Spleen (tissue), 11 donors: ENCODE measurements around the gene TFG. TPM values are rescaled to one million over a fixed set of nuclear protein-coding genes. Genes with fewer than 3 reads are reported as not detected.

ENCODE experiments used
- DNase-seq: peaks from one replicate; pipeline ENCODE4 v3.0.0-alpha.2; 2020
- H3K27ac ChIP-seq, 8 donors: fragments of 200-600 bp; sonication (generic) in 7 of 8; 1 replicate in 4 of 8; 2 replicates in 4 of 8; pipeline versions ENCODE4 v1.5.0 to v1.8.0; 2016 to 2021; ENCODE audit warnings: inconsistent platforms in 4 of 8, mild to moderate bottlenecking in 4 of 8, moderate library complexity in 1 of 8
- H3K27me3 ChIP-seq, 7 donors: fragments of 200-600 bp; sonication (generic) in 6 of 7; replicated peaks in 1 of 7; 1 replicate in 4 of 7; 2 replicates in 3 of 7; pipeline versions ENCODE4 v1.5.0 to v1.8.0; 2016 to 2021; ENCODE audit warnings: inconsistent platforms in 3 of 7, mild to moderate bottlenecking in 1 of 7
- H3K36me3 ChIP-seq, 6 donors: fragments of 200-600 bp; sonication (generic) in 5 of 6; 1 replicate in 4 of 6; 2 replicates in 2 of 6; pipeline versions ENCODE4 v1.5.0 to v1.8.0; 2016 to 2021; ENCODE audit warnings: inconsistent platforms in 2 of 6
- H3K4me1 ChIP-seq, 6 donors: fragments of 200-600 bp; sonication (generic) in 5 of 6; 1 replicate in 3 of 6; 2 replicates in 3 of 6; pipeline versions ENCODE4 v1.5.0 to v1.8.0; 2016 to 2021; ENCODE audit warnings: inconsistent platforms in 3 of 6
- H3K4me3 ChIP-seq, 8 donors: fragments of 200-600 bp; sonication (generic) in 7 of 8; 1 replicate in 4 of 8; 2 replicates in 4 of 8; pipeline versions ENCODE4 v1.5.0 to v1.8.0; 2016 to 2021; ENCODE audit warnings: inconsistent platforms in 4 of 8, mild to moderate bottlenecking in 4 of 8, moderate library complexity in 2 of 8
- H3K9me3 ChIP-seq, 8 donors: fragments of 200-600 bp; sonication (generic) in 7 of 8; 1 replicate in 4 of 8; 2 replicates in 4 of 8; pipeline versions ENCODE4 v1.5.0 to v1.8.0; 2016 to 2021; ENCODE audit warnings: inconsistent platforms in 4 of 8
- POLR2A ChIP-seq, 3 donors: fragments of 450-650 bp; IDR thresholded peaks; one replicate each; pipeline ENCODE4 v1.5.1; 2017; ENCODE audit warnings: antibody characterized with exemption in 3 of 3, mild to moderate bottlenecking in 1 of 3
- POLR2AphosphoS5 ChIP-seq, 3 donors: sonication (generic); formaldehyde crosslinking; IDR thresholded peaks; one replicate each; pipeline ENCODE4 v1.5.1; 2017; ENCODE audit warnings: antibody characterized with exemption in 3 of 3
- WGBS, 5 donors: extraction: QIAGEN DNeasy Blood & Tissue Kit in 3 of 5; methylation state at CpG; one replicate each; pipeline versions ENCODE4 v1.1.5 to v1.1.7; 2013 to 2018; 5-methylcytosine and 5-hydroxymethylcytosine counted together
- intact Hi-C: fragments of 100-400 bp; cut with DNase I; formaldehyde crosslinking; loops from one replicate; pipeline ENCODE4 v1.15.0; 2023; ENCODE audit warnings: low total_unique reads
- polyA plus RNA-seq, 3 donors: library from polyadenylated mRNA; stranded (reverse); fragments of 200-250 nt; gene quantifications; one replicate each; pipeline ENCODE4 v1.2.1, GENCODE V29; 2013
- total RNA-seq, 7 donors: library from RNA; depleted of rRNA in 3 of 7; stranded (reverse); fragments of >200 nt in 3 of 7; fragmentation: NEBNext Ultra II Directional in 4 of 7; extraction: Animal tissue kit (Norgen Biotek cat#: 25700) in 4 of 7; gene quantifications; one replicate each; pipeline versions ENCODE4 v1.1.0 to v1.2.1, GENCODE V29; 2016 to 2021
- TF ChIP-seq, protein P1 (sequence below), 11 experiments: fragments of 200-600 bp in 7 of 11; fragments of 450-650 bp in 4 of 11; sonication (generic) in 4 of 11; IDR thresholded peaks in 8 of 11; conservative IDR thresholded peaks in 3 of 11; 1 replicate in 7 of 11; 2 replicates in 4 of 11; pipeline versions ENCODE4 v1.4.0 to v1.8.0; 2016 to 2021; ENCODE audit warnings: antibody characterized with exemption in 11 of 11, inconsistent platforms in 4 of 11, mild to moderate bottlenecking in 1 of 11
- donor health status: healthy with polysubstance abuse.
- donor health status: DM: no; HTN: no; CAD: no; lungs with moderate emphysema.
- donor health status: DM: no; HTN: no; CAD: no.
- donor health status: Bipolar disorder and iron deficiency.
- donor health status: healthy.
- donor health status: DM: no; HTN: no; CAD: no.
- donor health status: DM: yes; HTN: yes; CAD: no.

Gene TFG
- total and polyA plus RNA-seq, 10 donors, result 28.0 to 70.8 (median 56.4) TPM

- Histone ChIP-seq H3K9me3 (no peaks in the 10 kb centered on the region), H3K27ac (peak overlapping the region in 1 of 8 donors; percentile 4), H3K36me3 (peaks cover 0 to 100% (median 41%) of the 10 kb centered on the region in 6 donors), H3K27me3 (no peaks in the 10 kb centered on the region), H3K4me3 (no peak overlapping the region), H3K4me1 (peaks cover 0 to 5% (median 0%) of the 10 kb centered on the region in 6 donors)
- TF ChIP-seq POLR2A (IDR thresholded peaks at IDR 0.05) (no peak), POLR2AphosphoS5 (IDR thresholded peaks at IDR 0.05) (no peak)
- TF ChIP-seq, protein P1, sequence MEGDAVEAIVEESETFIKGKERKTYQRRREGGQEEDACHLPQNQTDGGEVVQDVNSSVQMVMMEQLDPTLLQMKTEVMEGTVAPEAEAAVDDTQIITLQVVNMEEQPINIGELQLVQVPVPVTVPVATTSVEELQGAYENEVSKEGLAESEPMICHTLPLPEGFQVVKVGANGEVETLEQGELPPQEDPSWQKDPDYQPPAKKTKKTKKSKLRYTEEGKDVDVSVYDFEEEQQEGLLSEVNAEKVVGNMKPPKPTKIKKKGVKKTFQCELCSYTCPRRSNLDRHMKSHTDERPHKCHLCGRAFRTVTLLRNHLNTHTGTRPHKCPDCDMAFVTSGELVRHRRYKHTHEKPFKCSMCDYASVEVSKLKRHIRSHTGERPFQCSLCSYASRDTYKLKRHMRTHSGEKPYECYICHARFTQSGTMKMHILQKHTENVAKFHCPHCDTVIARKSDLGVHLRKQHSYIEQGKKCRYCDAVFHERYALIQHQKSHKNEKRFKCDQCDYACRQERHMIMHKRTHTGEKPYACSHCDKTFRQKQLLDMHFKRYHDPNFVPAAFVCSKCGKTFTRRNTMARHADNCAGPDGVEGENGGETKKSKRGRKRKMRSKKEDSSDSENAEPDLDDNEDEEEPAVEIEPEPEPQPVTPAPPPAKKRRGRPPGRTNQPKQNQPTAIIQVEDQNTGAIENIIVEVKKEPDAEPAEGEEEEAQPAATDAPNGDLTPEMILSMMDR (IDR thresholded peaks at IDR 0.05 in 8 of 11, conservative IDR thresholded peaks at IDR 0.05 in 3 of 11), result no peak
- WGBS, 5 donors, result 90 to 100% (median 96%) methylated on average over 1 of the region's 1 CpG
- intact Hi-C loops, result no loop called here
- DNase-seq, result no peak
Observed at GRCh38 chr3:100726706-100727105, 17.4 kb downstream of the TFG start.

- H3K4me1 ChIP-seq, result peaks cover 0 to 5% (median 0%) of the 10 kb centered on the region in 6 donors
- WGBS, 5 donors, result 55 to 69% (median 61%) methylated on average over 3 of the region's 3 CpGs
- no peak overlapping the region for H3K27ac ChIP-seq
- no peaks in the 10 kb centered on the region for H3K9me3 ChIP-seq
- H3K36me3 ChIP-seq, result peaks cover 0 to 100% (median 59%) of the 10 kb centered on the region in 6 donors
- H3K4me3 ChIP-seq, result no peak overlapping the region
- TF ChIP-seq, protein P1 (IDR thresholded peaks at IDR 0.05 in 8 of 11, conservative IDR thresholded peaks at IDR 0.05 in 3 of 11), result no peak
- TF ChIP-seq POLR2A (IDR thresholded peaks at IDR 0.05), result no peak
- TF ChIP-seq POLR2AphosphoS5 (IDR thresholded peaks at IDR 0.05), result no peak
- no peaks in the 10 kb centered on the region for H3K27me3 ChIP-seq
- no peak for DNase-seq
- intact Hi-C loops, result no loop called here
Observed at GRCh38 chr3:100730524-100730923, 21.2 kb downstream of the TFG start.

GRCh38 chr3:100732435-100732834 lies 23.1 kb downstream of the TFG start:
- Histone ChIP-seq H3K36me3 (peaks cover 0 to 100% (median 67%) of the 10 kb centered on the region in 6 donors), H3K9me3 (no peaks in the 10 kb centered on the region)
- TF ChIP-seq POLR2A (IDR thresholded peaks at IDR 0.05) (no peak), POLR2AphosphoS5 (IDR thresholded peaks at IDR 0.05) (no peak)
- TF ChIP-seq, protein P1 (IDR thresholded peaks at IDR 0.05 in 8 of 11, conservative IDR thresholded peaks at IDR 0.05 in 3 of 11), result no peak

GRCh38 chr3:100737334-100737733 lies 28.0 kb downstream of the TFG start:
- DNase-seq, result no peak
- intact Hi-C loops, result no loop called here
- TF ChIP-seq POLR2A (IDR thresholded peaks at IDR 0.05), result no peak
- TF ChIP-seq, protein P1 (IDR thresholded peaks at IDR 0.05 in 8 of 11, conservative IDR thresholded peaks at IDR 0.05 in 3 of 11), result peak in 2 of 11 experiments; percentile 17 to 24
- TF ChIP-seq POLR2AphosphoS5 (IDR thresholded peaks at IDR 0.05), result no peak
- 54 to 64% (median 62%) methylated on average over 2 of the region's 2 CpGs for WGBS, 5 donors
- Histone ChIP-seq H3K27ac (no peak overlapping the region), H3K36me3 (peaks cover 0 to 100% (median 79%) of the 10 kb centered on the region in 6 donors), H3K9me3 (no peaks in the 10 kb centered on the region), H3K4me1 (peaks cover 0 to 4% (median 0%) of the 10 kb centered on the region in 6 donors), H3K27me3 (no peaks in the 10 kb centered on the region), H3K4me3 (no peak overlapping the region)

More at GRCh38 chr3:100732435-100732834, 23.1 kb downstream of the TFG start:
- intact Hi-C loops, result no loop called here
- no peak overlapping the region for H3K4me3 ChIP-seq
- DNase-seq, result no peak
- peaks cover 0 to 5% (median 0%) of the 10 kb centered on the region in 6 donors for H3K4me1 ChIP-seq
- no peaks in the 10 kb centered on the region for H3K27me3 ChIP-seq
- H3K27ac ChIP-seq, result no peak overlapping the region
- WGBS, 5 donors, result 93 to 97% (median 94%) methylated on average over 3 of the region's 3 CpGs
